KMS-11 (cell line): ENCODE data around the gene MGMT.

ENCODE experiments used
- H2AFZ ChIP-seq: fragments of 200-600 bp; sonication (generic); 2 replicates; pipeline ENCODE4 v1.6.1; 2016; ENCODE audit warnings: antibody characterized with exemption, mixed run types, low read depth
- H3K27ac ChIP-seq: fragments of 200-600 bp; sonication (generic); 2 replicates; pipeline ENCODE4 v1.6.1; 2016; ENCODE audit warnings: mild to moderate bottlenecking, mixed run types
- H3K27me3 ChIP-seq: fragments of 200-600 bp; sonication (generic); 2 replicates; pipeline ENCODE4 v1.6.1; 2017; ENCODE audit warnings: mild to moderate bottlenecking, low read depth, mixed run types, moderate library complexity; ENCODE audit not compliant: insufficient read depth
- H3K36me3 ChIP-seq: fragments of 200-600 bp; sonication (generic); 2 replicates; pipeline ENCODE4 v1.6.1; 2017; ENCODE audit warnings: mild to moderate bottlenecking, mixed run types; ENCODE audit not compliant: insufficient read depth
- H3K4me1 ChIP-seq: fragments of 200-600 bp; sonication (generic); 2 replicates; pipeline ENCODE4 v1.6.1; 2016; ENCODE audit warnings: mild to moderate bottlenecking, low read depth, mixed run types; ENCODE audit not compliant: poor library complexity, severe bottlenecking
- H3K4me2 ChIP-seq: fragments of 200-600 bp; sonication (generic); 2 replicates; pipeline ENCODE4 v1.7.0; 2016; ENCODE audit warnings: mild to moderate bottlenecking, mixed run types
- H3K4me3 ChIP-seq: fragments of 200-600 bp; sonication (generic); IDR thresholded peaks from 2 replicates; pipeline ENCODE4 v1.6.1; 2017; ENCODE audit warnings: low read depth, low read length, mixed read lengths; ENCODE audit not compliant: insufficient read depth
- H3K79me2 ChIP-seq: fragments of 200-600 bp; sonication (generic); 2 replicates; pipeline ENCODE4 v1.6.1; 2016; ENCODE audit warnings: low read depth, mixed run types; ENCODE audit not compliant: insufficient read depth
- H3K9ac ChIP-seq: fragments of 200-600 bp; sonication (generic); 2 replicates; pipeline ENCODE4 v1.6.1; 2016; ENCODE audit warnings: mild to moderate bottlenecking, mixed run types
- H4K20me1 ChIP-seq: fragments of 200-600 bp; sonication (generic); 2 replicates; pipeline ENCODE4 v1.6.1; 2016; ENCODE audit warnings: mild to moderate bottlenecking, mixed run types; ENCODE audit not compliant: insufficient read depth
- CTCF ChIP-seq: fragments of 200-600 bp; sonication (generic); conservative IDR thresholded peaks from 2 replicates; pipeline ENCODE4 v1.6.1; 2017; ENCODE audit warnings: low read depth, mild to moderate bottlenecking, antibody characterized with exemption, low read length, moderate library complexity, mixed read lengths

The MGMT gene

GRCh38 chr10:129704786-129705525, 237.9 kb downstream of the MGMT start:
- no peaks in the 10 kb centered on the region for H3K79me2 ChIP-seq
- no peak overlapping the region for H3K27ac ChIP-seq
- no peaks in the 10 kb centered on the region for H4K20me1 ChIP-seq
- H3K36me3 ChIP-seq = no peaks in the 10 kb centered on the region
- no peak for TF ChIP-seq CTCF
- no peaks in the 10 kb centered on the region for H3K27me3 ChIP-seq
- H3K4me3 ChIP-seq = no peak overlapping the region
- H3K4me2 ChIP-seq = no peak overlapping the region
- H3K4me1 ChIP-seq = no peaks in the 10 kb centered on the region
- no peak overlapping the region for H3K9ac ChIP-seq
- H2AFZ ChIP-seq = no peak overlapping the region

GRCh38 chr10:129705676-129706075, 238.6 kb downstream of the MGMT start:
- TF ChIP-seq CTCF = no peak
- no peak overlapping the region for H3K27ac ChIP-seq

GRCh38 chr10:129706081-129706480, 239.0 kb downstream of the MGMT start:
- H4K20me1 ChIP-seq = no peaks in the 10 kb centered on the region
- no peaks in the 10 kb centered on the region for H3K36me3 ChIP-seq
- H2AFZ ChIP-seq = no peak overlapping the region
- no peak overlapping the region for H3K4me2 ChIP-seq
- no peak for TF ChIP-seq CTCF
- H3K4me3 ChIP-seq = no peak overlapping the region
- H3K79me2 ChIP-seq = no peaks in the 10 kb centered on the region
- no peaks in the 10 kb centered on the region for H3K4me1 ChIP-seq
- no peak overlapping the region for H3K27ac ChIP-seq
- no peak overlapping the region for H3K9ac ChIP-seq
- H3K27me3 ChIP-seq = no peaks in the 10 kb centered on the region

More at GRCh38 chr10:129705676-129706075, 238.6 kb downstream of the MGMT start:
- Histone ChIP-seq H3K4me3 (no peak overlapping the region), H3K4me2 (no peak overlapping the region), H3K9ac (no peak overlapping the region), H3K4me1 (no peaks in the 10 kb centered on the region), H3K79me2 (no peaks in the 10 kb centered on the region), H3K36me3 (no peaks in the 10 kb centered on the region), H4K20me1 (no peaks in the 10 kb centered on the region), H3K27me3 (no peaks in the 10 kb centered on the region), H2AFZ (no peak overlapping the region)

GRCh38 chr10:129706523-129706922, 239.5 kb downstream of the MGMT start:
- Histone ChIP-seq H3K4me2 (no peak overlapping the region), H3K4me1 (no peaks in the 10 kb centered on the region), H2AFZ (no peak overlapping the region), H4K20me1 (no peaks in the 10 kb centered on the region), H3K36me3 (no peaks in the 10 kb centered on the region), H3K9ac (no peak overlapping the region), H3K4me3 (no peak overlapping the region), H3K79me2 (no peaks in the 10 kb centered on the region), H3K27me3 (no peaks in the 10 kb centered on the region), H3K27ac (no peak overlapping the region)
- no peak for TF ChIP-seq CTCF
